Astrocyte (in vitro differentiated cells and primary cell): Measurements from ENCODE around the gene PPM1K. TPM values are rescaled to one million over a fixed set of nuclear protein-coding genes. Genes with fewer than 3 reads are reported as not detected.

Experiments used
- DNase-seq: peaks from one replicate; pipeline ENCODE4 v3.0.0-alpha.2; 2010; ENCODE audit warnings: low read depth
- FAIRE-seq: peaks from 2 replicates; lab custom pipeline; 2011; peaks lifted over from hg19 to GRCh38; lab: Jason Lieb, UNC
- H2AFZ ChIP-seq: 2 replicates; pipeline ENCODE4 v1.6.0; 2012; ENCODE audit warnings: low read depth, low read length, inconsistent platforms
- H3K27ac ChIP-seq: 2 replicates; pipeline ENCODE4 v1.5.1; 2011; ENCODE audit warnings: low read depth, low read length, inconsistent platforms
- H3K27me3 ChIP-seq: 2 replicates; pipeline ENCODE4 v1.6.0; 2011; ENCODE audit warnings: low read length, inconsistent platforms; ENCODE audit not compliant: insufficient read depth
- H3K36me3 ChIP-seq: 2 replicates; pipeline ENCODE4 v1.5.1; 2011; ENCODE audit warnings: low read length, inconsistent platforms; ENCODE audit not compliant: insufficient read depth
- H3K4me1 ChIP-seq: 2 replicates; pipeline ENCODE4 v1.5.1; 2011; ENCODE audit warnings: low read length, inconsistent platforms; ENCODE audit not compliant: insufficient read depth
- H3K4me2 ChIP-seq: 2 replicates; pipeline ENCODE4 v1.6.0; 2012; ENCODE audit warnings: low read length, inconsistent platforms
- H3K4me3 ChIP-seq: 2 replicates; pipeline ENCODE4 v1.5.1; 2011; ENCODE audit warnings: low read depth, mild to moderate bottlenecking, low read length, inconsistent platforms; ENCODE audit not compliant: insufficient read depth
- H3K79me2 ChIP-seq: 2 replicates; pipeline ENCODE4 v1.6.0; 2012; ENCODE audit warnings: mild to moderate bottlenecking, low read length, inconsistent platforms; ENCODE audit not compliant: insufficient read depth
- H3K9ac ChIP-seq: 2 replicates; pipeline ENCODE4 v1.6.0; 2012; ENCODE audit warnings: mild to moderate bottlenecking, low read length, inconsistent platforms
- H3K9me3 ChIP-seq: 2 replicates; pipeline ENCODE4 v1.5.1; 2012; ENCODE audit warnings: low read depth, mild to moderate bottlenecking, low read length, inconsistent platforms; ENCODE audit not compliant: insufficient read depth
- H4K20me1 ChIP-seq: 2 replicates; pipeline ENCODE4 v1.6.0; 2012; ENCODE audit warnings: low read length, inconsistent platforms; ENCODE audit not compliant: insufficient read depth
- H3K27ac Mint-ChIP-seq: one replicate; pipeline ENCODE4 v1.8.0; 2021; ENCODE audit warnings: mild to moderate bottlenecking, mixed read lengths; ENCODE audit not compliant: unreplicated experiment
- H3K27me3 Mint-ChIP-seq: one replicate; pipeline ENCODE4 v1.8.0; 2021; ENCODE audit warnings: low read depth, mixed read lengths; ENCODE audit not compliant: unreplicated experiment
- H3K36me3 Mint-ChIP-seq: one replicate; pipeline ENCODE4 v1.8.0; 2021; ENCODE audit warnings: low read depth, mixed read lengths; ENCODE audit not compliant: unreplicated experiment
- H3K4me1 Mint-ChIP-seq: one replicate; pipeline ENCODE4 v1.8.0; 2021; ENCODE audit warnings: low read depth, mixed read lengths; ENCODE audit not compliant: unreplicated experiment
- H3K4me3 Mint-ChIP-seq: one replicate; pipeline ENCODE4 v1.8.0; 2021; ENCODE audit warnings: mild to moderate bottlenecking, moderate library complexity, mixed read lengths; ENCODE audit not compliant: unreplicated experiment
- H3K9me3 Mint-ChIP-seq: one replicate; pipeline ENCODE4 v1.8.0; 2021; ENCODE audit warnings: mild to moderate bottlenecking, mixed read lengths; ENCODE audit not compliant: unreplicated experiment
- CTCF ChIP-seq: IDR thresholded peaks from 2 replicates; pipeline ENCODE4 v1.5.1; 2011; ENCODE audit warnings: low read depth, mild to moderate bottlenecking, inconsistent platforms, low read length, moderate library complexity; ENCODE audit not compliant: insufficient read depth
- EZH2 ChIP-seq: IDR thresholded peaks from 2 replicates; pipeline ENCODE4 v1.6.1; 2012; ENCODE audit warnings: mild to moderate bottlenecking, low read length, inconsistent platforms; ENCODE audit not compliant: insufficient read depth
- total RNA-seq: library from RNA; stranded (reverse); gene quantifications from 2 replicates; pipeline ENCODE4 v1.2.1, GENCODE V29; 2021

PPM1K gene
- total RNA-seq, 1 donor from 2014 or later = 39.9 TPM

DNA sequence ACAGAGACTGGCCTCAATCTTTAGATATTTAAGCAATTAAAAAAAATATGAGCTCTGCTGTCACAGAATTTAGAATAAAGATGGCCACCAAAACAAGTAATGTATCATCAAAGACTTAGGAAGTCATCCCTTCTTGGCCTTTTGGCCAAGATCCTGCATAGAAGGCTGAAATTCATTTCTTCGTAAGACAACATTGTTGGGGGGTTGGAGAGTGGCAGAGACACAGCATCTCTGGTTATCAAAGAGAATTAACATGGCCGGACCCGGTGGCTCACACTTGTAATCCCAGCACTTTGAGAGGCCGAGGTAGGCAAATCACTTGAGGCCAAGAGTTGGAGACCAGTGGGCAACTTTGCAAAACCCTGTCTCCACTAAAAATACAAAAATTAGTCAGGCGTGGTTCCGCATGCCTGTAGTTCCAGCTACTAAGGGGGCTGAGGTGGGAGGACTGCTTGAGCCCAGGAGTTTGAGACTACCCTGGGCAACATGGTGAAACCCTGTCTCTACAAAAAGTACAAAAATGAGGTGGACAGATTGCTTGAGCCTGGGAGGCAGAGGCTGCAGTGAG, 4.0 kb downstream of the PPM1K start:
- no peak for FAIRE-seq

DNA sequence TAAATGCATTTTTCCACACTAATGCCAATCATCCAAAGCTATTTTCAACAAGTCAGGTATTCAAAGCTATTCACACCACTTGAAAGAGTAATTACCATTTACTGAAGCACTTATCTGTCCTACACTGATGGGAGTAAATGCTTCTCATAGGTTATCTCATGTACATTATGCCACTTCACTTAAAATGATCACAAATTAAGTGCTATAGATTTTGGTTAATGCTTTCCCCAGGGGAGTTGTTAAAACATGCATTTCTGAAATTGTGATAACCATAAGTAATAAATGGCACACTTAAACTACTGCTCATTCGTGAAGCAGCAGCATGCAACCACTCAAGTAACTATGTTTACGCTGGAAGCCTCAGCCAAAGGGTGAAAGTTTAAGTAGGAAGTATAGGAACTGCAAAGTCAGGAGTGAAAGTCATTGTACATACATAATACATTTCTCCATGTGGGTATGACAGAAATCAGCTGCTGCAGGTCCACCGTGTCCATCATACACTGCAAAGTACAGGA, 6.6 kb downstream of the PPM1K start:
- DNase-seq = no peak
- H3K9ac ChIP-seq = no peak overlapping the region
- H3K36me3 ChIP-seq = no peaks in the 10 kb centered on the region
- no peak overlapping the region for H2AFZ ChIP-seq
- Mint-ChIP-seq H3K27me3 (no peaks in the 10 kb centered on the region), H3K9me3 (peaks cover 11% of the 10 kb centered on the region), H3K36me3 (peaks cover 23% of the 10 kb centered on the region), H3K4me3 (no peak overlapping the region), H3K4me1 (peaks cover 29% of the 10 kb centered on the region), H3K27ac (no peak overlapping the region)
- FAIRE-seq = no peak
- no peak for TF ChIP-seq CTCF
- TF ChIP-seq EZH2 = no peak
- H3K4me2 ChIP-seq = no peak overlapping the region
- H3K27me3 ChIP-seq = no peaks in the 10 kb centered on the region
- H3K79me2 ChIP-seq = peaks cover 43% of the 10 kb centered on the region
- H3K9me3 ChIP-seq = no peaks in the 10 kb centered on the region
- H3K27ac ChIP-seq = no peak overlapping the region
- no peak overlapping the region for H3K4me3 ChIP-seq
- H4K20me1 ChIP-seq = peaks cover 11% of the 10 kb centered on the region
- peaks cover 1% of the 10 kb centered on the region for H3K4me1 ChIP-seq

More for the DNA sequence above, 4.0 kb downstream of the PPM1K start:
- Mint-ChIP-seq H3K4me3 (peak overlapping the region; percentile 74), H3K27me3 (no peaks in the 10 kb centered on the region), H3K36me3 (peaks cover 19% of the 10 kb centered on the region), H3K27ac (no peak overlapping the region), H3K9me3 (peaks cover 11% of the 10 kb centered on the region), H3K4me1 (peaks cover 30% of the 10 kb centered on the region)
- Histone ChIP-seq H4K20me1 (peaks cover 11% of the 10 kb centered on the region), H3K9ac (no peak overlapping the region), H3K9me3 (no peaks in the 10 kb centered on the region), H3K27me3 (no peaks in the 10 kb centered on the region), H3K79me2 (peaks cover 43% of the 10 kb centered on the region), H3K4me1 (peaks cover 11% of the 10 kb centered on the region), H2AFZ (no peak overlapping the region), H3K36me3 (no peaks in the 10 kb centered on the region), H3K4me2 (no peak overlapping the region), H3K27ac (no peak overlapping the region), H3K4me3 (no peak overlapping the region)
- DNase-seq = no peak
- TF ChIP-seq CTCF = no peak
- TF ChIP-seq EZH2 = no peak
